ENCODE measurements around the gene SCUBE1.

The SCUBE1 gene

DNA sequence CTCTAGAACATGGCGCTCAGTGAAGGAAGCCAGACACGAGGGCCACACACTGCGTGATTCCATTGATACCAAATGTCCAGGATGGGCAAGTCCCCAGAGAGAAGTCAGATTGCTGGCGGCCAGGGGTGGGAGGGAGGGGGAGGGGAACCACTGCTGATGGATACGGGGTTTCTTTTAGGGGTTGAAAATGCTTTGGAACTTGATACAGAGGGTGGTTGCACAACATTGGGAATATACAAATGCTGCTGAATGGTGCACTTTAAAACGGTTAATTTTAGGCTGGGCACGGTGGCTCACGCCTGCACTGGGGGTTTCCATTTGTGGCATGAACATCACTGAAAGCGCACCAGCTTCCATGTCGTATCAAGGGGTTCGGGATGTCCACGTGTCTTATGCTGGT lies 186.8 kb downstream of the SCUBE1 start:
- no peak overlapping the region; the same call in 1 of the 2 replicates for H3K9ac ChIP-seq (ENCODE audit: low read depth, low read length)
- H3K36me3 ChIP-seq (ENCODE audit: insufficient read depth, low read depth, low read length), result no peaks in the 10 kb centered on the region
- no peaks in the 10 kb centered on the region for H3K9me3 ChIP-seq (ENCODE audit: insufficient read depth, low read depth, low read length)
- H3K27me3 ChIP-seq (ENCODE audit: insufficient read depth, low read length), result peaks cover 16% of the 10 kb centered on the region
- H3K27ac ChIP-seq (ENCODE audit: low read length), result no peak overlapping the region
- no peak overlapping the region for H3K4me3 ChIP-seq (ENCODE audit: low read length)
- no peaks in the 10 kb centered on the region for H3K4me1 ChIP-seq (ENCODE audit: insufficient read depth, low read length)

DNA sequence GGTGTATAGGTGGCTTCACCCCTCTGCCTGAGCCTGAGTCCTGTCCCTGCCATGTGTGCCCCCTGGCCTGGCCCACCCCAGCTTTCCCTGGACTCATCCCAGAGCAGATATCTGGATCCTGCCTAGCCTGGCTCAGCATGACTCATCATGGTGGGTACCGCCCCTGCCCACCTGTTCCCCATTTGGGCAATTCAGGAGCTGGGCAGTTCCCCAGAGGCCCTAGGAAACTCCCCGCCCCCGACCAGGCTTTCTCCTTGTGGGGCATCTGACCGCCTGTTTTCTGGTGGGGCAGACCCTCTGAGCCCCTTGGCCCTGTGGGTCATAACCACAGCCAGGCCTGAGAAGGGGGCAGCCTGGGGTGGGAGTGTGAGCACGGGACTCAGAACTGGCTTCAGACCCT lies 187.4 kb downstream of the SCUBE1 start:
- Histone ChIP-seq H3K36me3 (ENCODE audit: insufficient read depth, low read depth, low read length) (no peaks in the 10 kb centered on the region), H3K9ac (ENCODE audit: low read depth, low read length) (no peak overlapping the region), H3K9me3 (ENCODE audit: insufficient read depth, low read depth, low read length) (no peaks in the 10 kb centered on the region), H3K4me1 (ENCODE audit: insufficient read depth, low read length) (no peaks in the 10 kb centered on the region), H3K4me3 (ENCODE audit: low read length) (no peak overlapping the region), H3K27ac (ENCODE audit: low read length) (no peak overlapping the region), H3K27me3 (ENCODE audit: insufficient read depth, low read length) (peaks cover 21% of the 10 kb centered on the region)

DNA sequence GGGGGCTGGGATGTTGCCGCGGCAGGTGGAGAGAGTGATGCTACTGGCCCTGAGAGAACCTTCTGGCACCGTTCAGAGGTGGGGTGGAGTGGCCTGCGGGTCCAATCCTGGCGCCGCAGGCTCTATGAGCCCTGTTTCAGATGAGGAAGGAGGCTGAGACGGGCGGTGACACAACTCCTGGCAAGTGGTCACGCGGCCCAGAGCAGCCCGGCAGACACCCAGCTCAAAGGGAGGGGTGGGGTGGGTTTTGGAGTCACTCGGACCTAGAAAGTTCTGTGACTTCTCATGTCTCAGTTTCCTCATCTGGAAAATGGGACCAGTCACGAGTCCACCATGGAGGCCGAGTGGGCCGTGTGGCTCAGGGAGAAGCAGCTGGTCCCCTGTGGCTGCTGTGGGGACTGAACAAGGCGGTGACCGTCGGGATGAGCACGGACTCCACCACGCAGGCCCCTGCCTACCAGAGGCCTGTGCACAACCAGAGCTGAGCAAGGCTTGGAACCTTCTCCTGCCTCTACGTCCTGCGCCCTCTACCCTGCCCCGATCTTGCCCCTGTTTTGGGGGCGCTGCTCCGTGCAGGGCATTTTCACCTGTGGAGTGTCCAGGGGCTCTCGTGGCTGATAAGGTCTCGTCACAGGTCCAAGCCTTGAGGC lies 188.2 kb downstream of the SCUBE1 start:
- Histone ChIP-seq H3K27ac (ENCODE audit: low read length) (no peak overlapping the region), H3K4me3 (ENCODE audit: low read length) (no peak overlapping the region), H3K4me1 (ENCODE audit: insufficient read depth, low read length) (no peaks in the 10 kb centered on the region), H3K9me3 (ENCODE audit: insufficient read depth, low read depth, low read length) (no peaks in the 10 kb centered on the region), H3K27me3 (ENCODE audit: insufficient read depth, low read length) (peaks cover 26% of the 10 kb centered on the region), H3K9ac (ENCODE audit: low read depth, low read length) (no peak overlapping the region), H3K36me3 (ENCODE audit: insufficient read depth, low read depth, low read length) (no peaks in the 10 kb centered on the region)

DNA sequence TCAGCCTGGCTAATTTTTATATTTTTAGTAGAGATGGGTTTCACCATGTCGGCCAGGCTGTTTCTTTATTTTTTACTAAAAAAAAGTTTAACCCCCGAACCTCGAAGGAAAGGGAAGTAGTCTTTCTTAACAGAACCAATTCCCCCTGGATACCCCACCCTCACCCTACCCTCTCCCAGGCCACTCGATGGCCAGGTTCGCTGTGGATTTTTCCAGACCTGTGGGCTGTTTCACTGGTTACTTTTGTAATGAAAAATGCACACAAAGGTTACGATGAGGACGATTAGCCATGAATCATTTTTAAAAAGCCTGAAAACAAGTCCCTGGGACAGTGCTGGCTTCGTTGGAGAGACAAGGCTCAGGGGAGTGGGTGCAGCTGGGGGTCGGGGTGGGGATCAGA lies 189.3 kb downstream of the SCUBE1 start:
- Histone ChIP-seq H3K27me3 (ENCODE audit: insufficient read depth, low read length) (peaks cover 26% of the 10 kb centered on the region), H3K4me1 (ENCODE audit: insufficient read depth, low read length) (no peaks in the 10 kb centered on the region), H3K9me3 (ENCODE audit: insufficient read depth, low read depth, low read length) (no peaks in the 10 kb centered on the region), H3K9ac (ENCODE audit: low read depth, low read length) (no peak overlapping the region), H3K27ac (ENCODE audit: low read length) (no peak overlapping the region), H3K4me3 (ENCODE audit: low read length) (no peak overlapping the region), H3K36me3 (ENCODE audit: insufficient read depth, low read depth, low read length) (no peaks in the 10 kb centered on the region)

DNA sequence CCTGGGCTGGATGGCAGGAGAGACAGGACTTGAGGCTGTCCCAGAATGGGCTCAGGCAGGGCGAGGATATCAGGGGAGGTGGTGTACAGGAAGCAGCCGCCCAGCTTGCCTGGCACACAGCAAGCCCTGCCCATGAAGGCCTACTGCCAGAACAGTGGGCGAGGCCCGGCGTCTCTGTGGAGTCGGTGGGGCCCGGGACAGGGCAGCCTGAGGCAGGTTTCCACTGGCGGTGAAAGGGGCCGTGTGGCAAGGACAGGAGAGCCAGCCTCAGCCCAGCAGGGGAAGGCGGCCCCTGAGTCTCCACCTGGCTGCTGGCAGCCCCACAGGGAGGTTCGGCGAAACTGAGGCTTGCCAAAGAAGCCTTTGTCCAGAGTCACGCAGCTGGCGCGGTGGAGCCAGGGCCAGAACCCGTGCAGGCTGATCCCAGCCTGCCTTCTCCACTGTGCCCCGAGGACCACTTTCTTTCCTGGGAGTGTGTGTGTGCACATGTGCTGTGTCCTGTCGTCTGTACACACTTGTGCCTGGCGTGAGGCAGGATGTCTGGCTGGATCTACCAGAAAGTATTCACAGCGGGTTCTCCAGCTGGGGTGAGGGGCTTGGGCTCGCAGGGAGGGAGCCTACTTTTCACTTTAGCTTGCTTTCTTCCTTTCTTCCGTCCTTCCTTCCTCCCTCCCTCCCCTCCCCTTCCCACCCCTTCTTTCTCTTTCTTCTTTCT lies 190.7 kb downstream of the SCUBE1 start:
- Histone ChIP-seq H3K36me3 (ENCODE audit: insufficient read depth, low read depth, low read length) (no peaks in the 10 kb centered on the region), H3K4me1 (ENCODE audit: insufficient read depth, low read length) (no peaks in the 10 kb centered on the region), H3K27ac (ENCODE audit: low read length) (no peak overlapping the region), H3K27me3 (ENCODE audit: insufficient read depth, low read length) (peaks cover 26% of the 10 kb centered on the region), H3K9me3 (ENCODE audit: insufficient read depth, low read depth, low read length) (no peaks in the 10 kb centered on the region), H3K4me3 (ENCODE audit: low read length) (peak overlapping the region; percentile 66; the same call in 1 of the 2 replicates), H3K9ac (ENCODE audit: low read depth, low read length) (no peak overlapping the region)

DNA sequence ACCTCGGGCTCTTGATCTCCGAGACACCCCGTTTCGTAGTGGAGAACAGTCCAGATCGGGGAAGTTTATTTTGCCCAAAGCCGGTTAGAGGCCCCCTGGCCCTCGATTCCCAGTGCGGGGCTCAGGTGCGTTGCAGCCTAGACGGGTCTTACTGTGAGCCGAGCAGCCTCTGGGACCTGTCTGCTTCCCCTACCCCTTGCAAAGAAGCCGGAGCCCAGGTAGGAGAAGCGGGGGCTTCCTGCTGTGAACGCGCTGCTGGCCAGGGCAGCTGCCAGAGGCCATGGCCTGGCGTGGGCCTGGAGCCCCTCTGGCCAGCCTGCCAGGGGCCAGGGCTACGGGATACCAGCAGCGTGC lies 191.2 kb downstream of the SCUBE1 start:
- Histone ChIP-seq H3K9ac (ENCODE audit: low read depth, low read length) (no peak overlapping the region), H3K4me3 (ENCODE audit: low read length) (peak overlapping the region; percentile 66; the same call in 1 of the 2 replicates), H3K27me3 (ENCODE audit: insufficient read depth, low read length) (peaks cover 26% of the 10 kb centered on the region), H3K4me1 (ENCODE audit: insufficient read depth, low read length) (no peaks in the 10 kb centered on the region), H3K9me3 (ENCODE audit: insufficient read depth, low read depth, low read length) (no peaks in the 10 kb centered on the region), H3K27ac (ENCODE audit: low read length) (no peak overlapping the region), H3K36me3 (ENCODE audit: insufficient read depth, low read depth, low read length) (no peaks in the 10 kb centered on the region)

DNA sequence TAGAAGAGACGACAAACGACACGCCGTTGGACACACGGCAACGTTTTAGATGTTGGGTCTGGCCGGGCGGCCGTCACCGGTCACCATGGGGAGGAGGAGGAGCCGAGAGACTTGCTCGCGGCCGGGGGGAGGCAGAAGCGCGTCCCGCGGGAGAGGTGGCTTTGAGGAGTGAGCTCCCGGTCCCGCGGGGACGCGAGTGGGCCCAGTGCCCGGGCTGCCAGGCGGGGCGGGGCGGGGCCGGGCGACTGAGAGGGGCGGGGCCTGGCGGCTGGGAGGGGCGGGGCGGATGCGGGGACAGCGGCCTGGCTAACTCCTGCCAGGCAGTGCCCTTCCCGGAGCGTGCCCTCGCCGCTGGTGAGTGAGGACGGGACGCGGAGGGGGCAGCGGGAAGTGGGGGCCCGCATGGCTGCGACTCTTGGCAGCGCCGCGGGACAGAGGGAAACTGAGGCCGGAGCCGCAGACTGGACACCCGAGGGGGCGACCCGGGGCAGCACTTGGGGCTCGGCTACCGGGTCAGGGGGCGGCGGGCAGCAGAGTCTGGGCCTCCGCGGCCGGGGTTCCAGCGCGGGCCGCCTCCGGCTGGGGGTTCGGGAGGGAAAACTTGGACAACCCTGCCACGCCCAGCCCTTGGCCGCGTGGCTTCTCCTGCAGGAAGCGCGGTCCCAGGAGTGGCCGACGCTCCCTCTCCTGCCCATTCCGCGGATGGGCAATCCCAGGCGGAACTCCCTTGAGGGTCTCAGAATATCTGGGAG lies 191.7 kb downstream of the SCUBE1 start, which contains the start of gene TSPO:
TSS of gene TSPO (plus strand) at position 309 of the 752 bp plus-strand sequence. CDS start 7,680 bp downstream, outside the sequence.
- H3K27me3 ChIP-seq (ENCODE audit: insufficient read depth, low read length), result peaks cover 26% of the 10 kb centered on the region
- H3K27ac ChIP-seq (ENCODE audit: low read length), result no peak within 1 kb of the TSS
- H3K4me1 ChIP-seq (ENCODE audit: insufficient read depth, low read length), result no peaks in the 10 kb centered on the region
- H3K36me3 ChIP-seq (ENCODE audit: insufficient read depth, low read depth, low read length), result no peaks in the 10 kb centered on the region
- H3K4me3 ChIP-seq (ENCODE audit: low read length), result peak within 1 kb of the TSS; percentile 66; the same call in 1 of the 2 replicates
- no peak within 1 kb of the TSS for H3K9ac ChIP-seq (ENCODE audit: low read depth, low read length)
- no peaks in the 10 kb centered on the region for H3K9me3 ChIP-seq (ENCODE audit: insufficient read depth, low read depth, low read length)

DNA sequence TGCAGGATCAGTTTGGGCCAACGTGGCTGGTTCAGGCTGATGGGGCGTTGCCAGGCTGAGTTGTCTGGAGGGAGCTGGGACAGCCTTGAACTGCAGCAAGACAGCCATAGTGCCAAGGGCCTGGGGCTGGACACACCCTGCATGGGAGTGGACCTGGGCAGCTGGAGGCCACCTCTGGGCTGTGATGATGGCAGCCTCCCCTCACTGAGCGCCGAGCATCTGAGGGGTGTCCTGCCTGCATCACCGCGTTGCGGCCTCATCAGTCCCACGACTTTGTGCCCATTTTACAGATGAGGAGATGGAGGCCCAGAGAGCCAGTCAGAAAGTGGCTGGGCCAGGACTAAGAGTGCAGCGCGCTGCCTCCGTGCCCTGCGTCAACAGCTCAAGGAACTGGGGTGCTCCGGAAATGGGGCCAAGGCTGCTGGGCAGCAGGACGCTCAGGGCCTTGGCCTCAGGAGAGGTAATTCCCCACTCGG lies 192.4 kb downstream of the SCUBE1 start:
- Histone ChIP-seq H3K4me1 (ENCODE audit: insufficient read depth, low read length) (no peaks in the 10 kb centered on the region), H3K27me3 (ENCODE audit: insufficient read depth, low read length) (peaks cover 26% of the 10 kb centered on the region), H3K36me3 (ENCODE audit: insufficient read depth, low read depth, low read length) (no peaks in the 10 kb centered on the region), H3K9me3 (ENCODE audit: insufficient read depth, low read depth, low read length) (no peaks in the 10 kb centered on the region), H3K27ac (ENCODE audit: low read length) (no peak overlapping the region), H3K4me3 (ENCODE audit: low read length) (peak overlapping the region; percentile 66; the same call in 1 of the 2 replicates), H3K9ac (ENCODE audit: low read depth, low read length) (no peak overlapping the region)

DNA sequence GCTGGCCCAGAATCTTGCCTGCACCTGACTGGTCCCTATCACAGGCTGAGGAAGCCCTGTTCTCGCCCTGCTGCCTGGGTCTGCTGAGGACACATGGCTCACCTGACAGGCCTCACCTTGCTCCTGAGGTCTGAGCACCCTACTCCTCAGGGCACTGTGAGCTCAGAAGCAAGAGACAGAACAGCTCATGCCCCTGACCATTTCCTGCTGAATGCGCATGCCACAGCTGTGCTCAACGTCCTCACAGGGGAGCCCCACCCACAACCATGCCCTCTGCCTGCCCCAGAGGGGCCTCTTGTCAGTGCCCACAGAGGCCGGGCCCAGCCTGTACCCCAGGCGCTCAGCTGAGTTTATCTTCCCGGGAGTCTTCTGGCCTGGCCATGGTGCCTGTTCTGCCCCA lies 194.6 kb downstream of the SCUBE1 start:
- Histone ChIP-seq H3K4me1 (ENCODE audit: insufficient read depth, low read length) (no peaks in the 10 kb centered on the region), H3K36me3 (ENCODE audit: insufficient read depth, low read depth, low read length) (no peaks in the 10 kb centered on the region), H3K9me3 (ENCODE audit: insufficient read depth, low read depth, low read length) (no peaks in the 10 kb centered on the region), H3K27me3 (ENCODE audit: insufficient read depth, low read length) (peaks cover 26% of the 10 kb centered on the region), H3K9ac (ENCODE audit: low read depth, low read length) (no peak overlapping the region), H3K4me3 (ENCODE audit: low read length) (no peak overlapping the region), H3K27ac (ENCODE audit: low read length) (no peak overlapping the region)

DNA sequence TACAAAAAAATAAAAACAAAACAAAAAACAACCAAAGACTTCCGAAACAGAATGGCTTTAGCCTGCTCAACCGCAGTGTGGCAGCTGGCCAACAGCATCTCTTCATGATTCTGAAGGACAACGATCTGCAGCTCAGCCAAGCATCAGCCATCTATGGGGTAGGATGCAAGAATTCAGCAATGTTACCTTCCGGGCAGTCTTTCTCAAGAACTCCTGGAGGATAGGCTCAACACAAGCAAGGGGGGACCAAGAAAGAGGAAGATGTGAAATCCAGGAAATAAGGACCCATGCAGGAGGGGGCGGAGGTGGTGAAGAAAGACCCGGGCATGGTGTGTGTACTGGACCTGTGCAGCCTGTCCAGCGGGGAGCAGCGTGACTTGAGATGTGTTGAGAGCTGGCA lies 195.4 kb downstream of the SCUBE1 start:
- Histone ChIP-seq H3K27ac (ENCODE audit: low read length) (no peak overlapping the region), H3K4me3 (ENCODE audit: low read length) (no peak overlapping the region), H3K4me1 (ENCODE audit: insufficient read depth, low read length) (no peaks in the 10 kb centered on the region), H3K9ac (ENCODE audit: low read depth, low read length) (no peak overlapping the region), H3K9me3 (ENCODE audit: insufficient read depth, low read depth, low read length) (no peaks in the 10 kb centered on the region), H3K36me3 (ENCODE audit: insufficient read depth, low read depth, low read length) (no peaks in the 10 kb centered on the region), H3K27me3 (ENCODE audit: insufficient read depth, low read length) (peaks cover 24% of the 10 kb centered on the region)
